ENCODE data around the gene FBXL19.

The FBXL19 gene

DNA sequence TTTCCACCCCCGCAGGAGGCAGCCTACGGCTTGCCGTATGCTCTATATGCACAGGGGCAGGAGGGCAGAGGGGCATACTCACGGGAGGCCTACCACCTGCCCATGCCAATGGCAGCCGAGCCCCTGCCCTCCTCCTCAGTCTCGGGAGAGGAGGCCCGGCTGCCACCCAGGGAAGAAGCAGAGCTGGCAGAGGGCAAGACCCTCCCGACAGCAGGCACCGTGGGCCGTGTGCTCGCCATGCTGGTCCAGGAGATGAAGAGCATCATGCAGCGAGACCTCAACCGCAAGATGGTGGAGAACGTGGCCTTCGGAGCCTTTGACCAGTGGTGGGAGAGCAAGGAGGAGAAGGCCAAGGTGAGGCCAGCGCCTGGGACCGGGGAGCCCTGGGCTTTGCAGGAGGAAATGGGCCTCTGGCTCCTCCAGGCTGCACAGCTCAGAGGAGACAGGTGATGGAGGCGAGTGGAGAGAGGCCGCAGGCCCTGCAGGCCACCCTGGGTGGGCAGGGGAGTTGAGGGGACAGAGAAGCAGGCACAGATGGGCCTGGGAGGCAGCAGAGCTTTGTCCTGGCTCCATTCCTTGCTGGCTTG, 42.8 kb downstream of the FBXL19 start:
- Histone ChIP-seq H3K27me3 (no peaks in the 10 kb centered on the region), H3K4me3 (no peak overlapping the region), H3K27ac (no peak overlapping the region), H4K20me1 (peaks cover 0 to 85% (median 24%) of the 10 kb centered on the region in 11 experiments; a peak in 17 of 22 replicates), H3K9me3 (replicated peaks in 1 of 11) (no peaks in the 10 kb centered on the region), H3K36me3 (peaks cover 94 to 100% (median 99%) of the 10 kb centered on the region in 11 experiments), H3K9ac (no peak overlapping the region), H3K4me1 (no peaks in the 10 kb centered on the region), H3K4me2 (no peak overlapping the region)
- no peak for TF ChIP-seq Cebpa-rat (IDR thresholded peaks at IDR 0.05)

DNA sequence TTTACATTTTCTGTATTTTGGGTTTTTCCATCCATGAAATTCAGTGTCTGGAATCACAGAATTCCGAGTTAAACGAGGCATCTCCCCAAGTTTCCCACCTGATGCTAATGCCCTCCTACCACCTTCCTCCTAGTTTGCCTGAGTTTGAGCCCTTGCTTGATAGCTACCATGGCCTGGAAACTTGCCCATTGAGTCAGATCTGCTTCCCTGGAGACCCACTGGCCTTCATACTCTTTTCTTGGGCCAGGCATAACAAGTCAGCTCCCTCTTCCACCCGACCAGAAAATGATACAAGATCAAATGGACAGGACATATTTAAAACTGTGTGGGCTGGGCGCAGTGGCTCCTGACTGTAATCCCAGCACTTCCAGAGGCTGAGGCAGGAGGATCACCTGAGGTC, 44.4 kb downstream of the FBXL19 start:
- Histone ChIP-seq H3K27ac (no peak overlapping the region), H3K36me3 (peaks cover 94 to 100% (median 99%) of the 10 kb centered on the region in 11 experiments), H3K27me3 (no peaks in the 10 kb centered on the region), H3K4me3 (no peak overlapping the region), H3K4me2 (no peak overlapping the region), H3K9me3 (replicated peaks in 1 of 11) (no peaks in the 10 kb centered on the region), H3K9ac (no peak overlapping the region), H4K20me1 (peaks cover 0 to 76% (median 26%) of the 10 kb centered on the region in 11 experiments; a peak in 17 of 22 replicates), H3K4me1 (no peaks in the 10 kb centered on the region)
- TF ChIP-seq Cebpa-rat (IDR thresholded peaks at IDR 0.05), result no peak

DNA sequence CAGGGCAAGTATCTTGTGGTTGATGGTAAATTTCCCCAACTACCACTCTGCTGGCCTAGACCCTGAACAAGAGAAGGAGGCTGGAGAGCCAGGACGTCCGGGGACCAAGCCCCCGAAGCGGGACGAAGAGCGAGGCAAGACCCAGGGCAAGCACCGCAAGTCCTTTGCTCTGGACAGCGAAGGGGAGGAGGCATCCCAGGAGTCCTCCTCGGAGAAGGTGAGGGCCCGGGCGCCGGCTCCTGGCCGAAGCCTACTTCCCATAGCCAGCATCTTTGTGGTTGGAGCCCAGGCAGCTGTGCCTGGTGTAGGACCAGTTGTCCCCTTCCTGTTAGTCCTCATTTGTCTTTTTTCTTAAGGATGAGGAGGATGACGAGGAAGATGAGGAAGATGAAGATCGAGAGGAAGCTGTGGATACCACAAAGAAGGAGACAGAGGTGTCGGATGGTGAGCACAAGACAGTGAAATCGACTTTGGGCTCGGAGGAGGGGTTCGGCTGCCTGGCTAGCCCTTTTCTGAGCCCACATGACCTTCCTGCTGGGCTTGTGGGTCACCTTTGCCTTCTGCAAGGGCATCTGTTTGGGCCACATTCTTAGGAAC, 46.0 kb downstream of the FBXL19 start:
- Histone ChIP-seq H4K20me1 (peaks cover 0 to 77% (median 32%) of the 10 kb centered on the region in 11 experiments; a peak in 15 of 22 replicates), H3K27me3 (no peaks in the 10 kb centered on the region), H3K9me3 (replicated peaks in 1 of 11) (no peaks in the 10 kb centered on the region), H3K27ac (no peak overlapping the region), H3K4me3 (no peak overlapping the region), H3K4me2 (no peak overlapping the region), H3K4me1 (no peaks in the 10 kb centered on the region), H3K9ac (peak overlapping the region in 1 of 11 experiments; percentile 23; a peak in 1 of 22 replicates), H3K36me3 (peaks cover 94 to 100% (median 99%) of the 10 kb centered on the region in 11 experiments)
- TF ChIP-seq Cebpa-rat (IDR thresholded peaks at IDR 0.05), result no peak

DNA sequence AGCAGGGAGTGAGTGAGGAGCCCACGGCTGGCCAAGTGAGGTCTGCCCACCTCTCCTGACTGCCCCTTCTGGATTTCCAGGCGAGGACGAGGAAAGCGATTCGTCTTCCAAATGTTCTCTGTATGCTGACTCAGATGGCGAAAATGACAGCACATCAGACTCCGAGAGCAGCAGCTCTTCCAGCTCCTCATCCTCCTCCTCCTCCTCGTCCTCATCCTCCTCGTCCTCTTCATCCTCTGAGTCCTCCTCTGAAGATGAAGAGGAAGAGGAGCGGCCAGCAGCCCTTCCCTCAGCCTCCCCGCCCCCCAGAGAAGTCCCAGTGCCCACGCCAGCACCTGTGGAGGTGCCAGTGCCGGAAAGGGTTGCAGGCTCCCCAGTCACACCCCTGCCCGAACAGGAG, 47.9 kb downstream of the FBXL19 start:
- no peak for TF ChIP-seq Cebpa-rat (IDR thresholded peaks at IDR 0.05)
- Histone ChIP-seq H3K27me3 (no peaks in the 10 kb centered on the region), H3K4me1 (no peaks in the 10 kb centered on the region), H3K9me3 (replicated peaks in 1 of 11) (no peaks in the 10 kb centered on the region), H3K9ac (no peak overlapping the region), H3K27ac (no peak overlapping the region), H3K4me2 (no peak overlapping the region), H3K4me3 (no peak overlapping the region), H4K20me1 (peaks cover 0 to 77% (median 22%) of the 10 kb centered on the region in 11 experiments; a peak in 14 of 22 replicates), H3K36me3 (peaks cover 95 to 100% (median 100%) of the 10 kb centered on the region in 11 experiments)

DNA sequence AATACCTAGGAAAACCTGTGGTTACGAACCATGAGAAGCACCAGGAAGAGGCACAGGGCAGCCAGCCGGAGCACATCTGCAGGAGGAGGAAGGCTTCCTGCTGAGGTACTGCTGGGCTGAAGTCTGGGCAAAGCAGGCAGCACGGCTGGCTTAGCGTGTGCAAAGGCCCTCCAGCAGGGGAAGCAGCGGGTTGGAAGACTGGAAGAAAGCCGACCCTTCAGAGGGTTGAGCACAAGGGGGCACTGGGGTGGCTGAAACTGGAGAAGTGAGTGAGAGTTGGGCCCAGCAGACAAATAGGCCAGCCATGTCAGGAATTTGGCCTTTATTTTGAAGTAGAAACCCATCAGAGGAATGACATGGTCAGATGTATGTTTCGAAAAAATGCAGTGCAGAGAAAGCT, 49.5 kb downstream of the FBXL19 start:
- Histone ChIP-seq H3K36me3 (peaks cover 98 to 100% (median 100%) of the 10 kb centered on the region in 11 experiments), H3K27me3 (no peaks in the 10 kb centered on the region), H3K9ac (no peak overlapping the region), H3K27ac (no peak overlapping the region), H3K4me3 (no peak overlapping the region), H3K4me1 (no peaks in the 10 kb centered on the region), H3K9me3 (replicated peaks in 1 of 11) (no peaks in the 10 kb centered on the region), H3K4me2 (no peak overlapping the region), H4K20me1 (peaks cover 4 to 79% (median 32%) of the 10 kb centered on the region in 11 experiments; a peak in 19 of 22 replicates)
- TF ChIP-seq Cebpa-rat (IDR thresholded peaks at IDR 0.05), result no peak

DNA sequence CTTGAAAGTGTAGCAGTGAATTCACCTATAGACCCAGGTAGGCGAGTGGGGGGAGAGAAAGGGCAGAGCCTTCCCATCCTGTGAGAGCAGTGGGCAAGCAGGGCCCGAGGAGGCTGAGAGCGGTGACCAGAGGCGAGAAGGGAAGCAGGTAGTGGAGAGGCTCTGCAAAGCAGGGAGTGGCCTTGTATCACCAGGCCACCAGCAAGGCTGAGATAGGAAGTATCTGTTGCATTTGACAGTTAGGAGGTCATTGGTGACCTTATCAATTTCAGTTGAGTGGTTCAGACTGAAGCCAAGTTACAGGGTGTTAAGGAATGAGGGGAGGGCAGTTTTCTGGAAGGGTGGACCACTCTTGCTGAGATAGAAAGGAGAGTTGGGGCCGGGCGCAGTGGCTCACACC, 51.0 kb downstream of the FBXL19 start:
- peaks cover 97 to 100% (median 99%) of the 10 kb centered on the region in 11 experiments for H3K36me3 ChIP-seq

DNA sequence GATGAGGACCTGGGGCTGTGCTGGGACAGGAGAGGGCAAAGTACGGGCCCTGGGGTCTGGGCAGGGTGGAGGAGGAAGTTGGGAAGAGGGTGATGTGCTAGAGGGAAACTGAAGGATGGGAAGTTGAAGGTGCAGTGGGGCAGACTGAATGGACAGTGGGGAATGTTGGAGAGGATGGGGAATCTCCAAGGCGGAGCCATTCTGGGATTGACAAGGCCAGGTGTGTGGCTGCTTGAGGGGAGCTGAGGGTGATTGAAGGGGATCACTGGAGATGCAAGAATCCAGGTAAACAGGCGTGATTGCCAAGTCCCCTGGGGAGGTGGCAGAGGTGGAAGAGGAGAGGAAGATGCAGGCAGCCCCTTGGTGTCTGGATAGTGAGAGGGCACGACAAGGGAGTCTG, 53.1 kb downstream of the FBXL19 start:
- no peak overlapping the region for H3K4me2 ChIP-seq
- no peak overlapping the region for H3K9ac ChIP-seq
- no peak overlapping the region for H3K27ac ChIP-seq
- H3K36me3 ChIP-seq, result peaks cover 95 to 99% (median 97%) of the 10 kb centered on the region in 11 experiments
- TF ChIP-seq Cebpa-rat (IDR thresholded peaks at IDR 0.05), result no peak
- no peaks in the 10 kb centered on the region for H3K27me3 ChIP-seq
- H4K20me1 ChIP-seq, result peaks cover 5 to 78% (median 53%) of the 10 kb centered on the region in 11 experiments; a peak in 20 of 22 replicates
- H3K4me3 ChIP-seq, result no peak overlapping the region
- no peaks in the 10 kb centered on the region for H3K9me3 ChIP-seq (replicated peaks in 1 of 11)
- H3K4me1 ChIP-seq, result no peaks in the 10 kb centered on the region

More for the DNA sequence above, 51.0 kb downstream of the FBXL19 start:
- Histone ChIP-seq H3K4me3 (no peak overlapping the region), H3K4me2 (no peak overlapping the region), H3K9ac (no peak overlapping the region), H3K27me3 (no peaks in the 10 kb centered on the region), H4K20me1 (peaks cover 5 to 86% (median 43%) of the 10 kb centered on the region in 11 experiments; a peak in 20 of 22 replicates), H3K9me3 (replicated peaks in 1 of 11) (no peaks in the 10 kb centered on the region), H3K4me1 (no peaks in the 10 kb centered on the region), H3K27ac (no peak overlapping the region)
- TF ChIP-seq Cebpa-rat (IDR thresholded peaks at IDR 0.05), result no peak

DNA sequence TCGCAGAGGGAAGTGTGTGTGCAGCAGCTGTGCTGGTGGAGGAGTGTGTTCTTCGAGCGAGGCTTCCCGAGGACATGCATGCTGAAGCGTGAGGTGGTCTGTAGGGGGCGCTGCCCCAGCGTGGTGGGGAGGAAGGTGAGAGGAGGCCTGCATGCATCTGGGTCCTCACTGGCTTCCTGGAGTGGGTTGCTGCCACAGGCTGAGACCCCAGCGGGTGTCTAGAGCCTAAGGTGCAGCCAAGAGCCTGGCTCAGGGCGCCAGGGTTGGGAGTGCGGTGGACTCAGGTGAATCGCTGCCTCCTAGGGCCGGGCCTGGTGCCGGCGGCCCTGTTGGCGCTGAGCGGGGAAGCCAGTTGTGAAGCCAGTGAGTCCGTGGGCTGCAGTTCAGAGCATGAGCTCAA, 54.1 kb downstream of the FBXL19 start:
- no peaks in the 10 kb centered on the region for H3K27me3 ChIP-seq
- H3K4me1 ChIP-seq, result no peaks in the 10 kb centered on the region
- H3K9ac ChIP-seq, result no peak overlapping the region
- TF ChIP-seq Cebpa-rat (IDR thresholded peaks at IDR 0.05), result no peak
- no peak overlapping the region for H3K4me3 ChIP-seq
- peaks cover 92 to 99% (median 97%) of the 10 kb centered on the region in 11 experiments for H3K36me3 ChIP-seq
- peaks cover 5 to 88% (median 54%) of the 10 kb centered on the region in 11 experiments; a peak in 20 of 22 replicates for H4K20me1 ChIP-seq
- no peak overlapping the region for H3K4me2 ChIP-seq
- no peaks in the 10 kb centered on the region for H3K9me3 ChIP-seq (replicated peaks in 1 of 11)
- H3K27ac ChIP-seq, result no peak overlapping the region

DNA sequence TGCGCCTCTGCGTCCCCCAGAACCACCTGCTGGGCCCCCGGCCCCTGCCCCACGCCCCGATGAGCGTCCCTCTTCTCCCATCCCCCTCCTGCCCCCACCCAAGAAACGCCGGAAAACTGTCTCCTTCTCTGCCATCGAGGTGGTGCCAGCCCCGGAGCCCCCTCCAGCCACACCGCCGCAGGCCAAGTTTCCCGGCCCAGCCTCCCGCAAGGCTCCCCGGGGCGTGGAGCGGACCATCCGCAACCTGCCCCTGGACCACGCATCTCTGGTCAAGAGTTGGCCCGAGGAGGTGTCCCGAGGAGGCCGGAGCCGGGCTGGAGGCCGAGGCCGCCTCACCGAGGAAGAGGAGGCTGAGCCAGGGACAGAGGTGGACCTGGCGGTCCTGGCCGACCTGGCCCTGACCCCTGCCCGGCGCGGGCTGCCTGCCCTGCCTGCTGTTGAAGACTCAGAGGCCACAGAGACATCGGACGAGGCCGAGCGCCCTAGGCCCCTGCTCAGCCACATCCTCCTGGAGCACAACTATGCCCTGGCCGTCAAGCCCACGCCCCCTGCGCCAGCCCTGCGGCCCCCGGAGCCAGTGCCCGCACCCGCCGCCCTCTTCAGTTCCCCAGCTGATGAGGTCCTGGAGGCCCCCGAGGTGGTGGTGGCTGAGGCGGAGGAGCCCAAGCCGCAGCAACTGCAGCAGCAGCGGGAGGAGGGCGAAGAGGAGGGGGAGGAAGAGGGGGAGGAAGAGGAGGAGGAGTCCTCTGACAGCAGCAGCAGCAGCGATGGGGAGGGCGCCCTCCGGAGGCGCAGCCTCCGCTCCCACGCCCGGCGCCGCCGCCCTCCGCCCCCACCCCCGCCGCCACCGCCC, 56.0 kb downstream of the FBXL19 start:
- no peak overlapping the region for H3K27ac ChIP-seq
- no peaks in the 10 kb centered on the region for H3K9me3 ChIP-seq (replicated peaks in 1 of 11)
- peaks cover 91 to 99% (median 97%) of the 10 kb centered on the region in 11 experiments for H3K36me3 ChIP-seq

More for the DNA sequence above, 56.0 kb downstream of the FBXL19 start:
- no peak for TF ChIP-seq Cebpa-rat (IDR thresholded peaks at IDR 0.05)
- Histone ChIP-seq H4K20me1 (peaks cover 5 to 89% (median 56%) of the 10 kb centered on the region in 11 experiments; a peak in 21 of 22 replicates), H3K4me1 (peaks cover 2 to 12% (median 7%) of the 10 kb centered on the region in 10 experiments; a peak in 14 of 20 replicates), H3K27me3 (no peaks in the 10 kb centered on the region), H3K9ac (no peak overlapping the region), H3K4me3 (no peak overlapping the region), H3K4me2 (no peak overlapping the region)
